ENCODE measurements around the gene TAB3.
A peak's percentile ranks its signal among the peaks of the same experiment; 100 is the strongest.

The TAB3 gene

GRCh38 chrX:30822764-30823163, 66.3 kb downstream of the TAB3 start:
- H3K27ac ChIP-seq = no peak overlapping the region
- TF ChIP-seq, protein P1, sequence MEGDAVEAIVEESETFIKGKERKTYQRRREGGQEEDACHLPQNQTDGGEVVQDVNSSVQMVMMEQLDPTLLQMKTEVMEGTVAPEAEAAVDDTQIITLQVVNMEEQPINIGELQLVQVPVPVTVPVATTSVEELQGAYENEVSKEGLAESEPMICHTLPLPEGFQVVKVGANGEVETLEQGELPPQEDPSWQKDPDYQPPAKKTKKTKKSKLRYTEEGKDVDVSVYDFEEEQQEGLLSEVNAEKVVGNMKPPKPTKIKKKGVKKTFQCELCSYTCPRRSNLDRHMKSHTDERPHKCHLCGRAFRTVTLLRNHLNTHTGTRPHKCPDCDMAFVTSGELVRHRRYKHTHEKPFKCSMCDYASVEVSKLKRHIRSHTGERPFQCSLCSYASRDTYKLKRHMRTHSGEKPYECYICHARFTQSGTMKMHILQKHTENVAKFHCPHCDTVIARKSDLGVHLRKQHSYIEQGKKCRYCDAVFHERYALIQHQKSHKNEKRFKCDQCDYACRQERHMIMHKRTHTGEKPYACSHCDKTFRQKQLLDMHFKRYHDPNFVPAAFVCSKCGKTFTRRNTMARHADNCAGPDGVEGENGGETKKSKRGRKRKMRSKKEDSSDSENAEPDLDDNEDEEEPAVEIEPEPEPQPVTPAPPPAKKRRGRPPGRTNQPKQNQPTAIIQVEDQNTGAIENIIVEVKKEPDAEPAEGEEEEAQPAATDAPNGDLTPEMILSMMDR (conservative IDR thresholded peaks at IDR 0.05) = no peak

- no peak overlapping the region for H3K27ac ChIP-seq
- TF ChIP-seq, protein P1 (conservative IDR thresholded peaks at IDR 0.05) = peak; percentile 64
Measured at GRCh38 chrX:30822068-30822681, 66.9 kb downstream of the TAB3 start.

DNA sequence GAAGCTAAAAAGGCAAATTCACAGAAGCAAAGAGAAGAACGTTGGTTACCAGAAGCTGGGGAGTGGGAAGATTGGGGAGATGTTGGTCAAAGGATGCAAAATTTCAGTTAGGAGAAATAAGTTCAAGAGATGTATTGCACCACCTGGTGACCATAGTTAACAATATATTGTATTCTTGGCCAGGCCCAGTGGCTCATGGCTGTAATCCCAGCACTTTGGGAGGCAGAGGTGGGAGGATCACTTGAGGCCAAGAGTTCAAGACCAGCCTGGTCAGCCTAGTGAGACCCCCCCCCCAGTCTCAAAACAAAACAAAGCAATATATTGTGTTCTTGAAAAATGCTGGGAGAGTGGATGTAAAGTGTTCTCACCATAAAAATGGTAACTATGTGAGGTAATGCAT, 67.9 kb downstream of the TAB3 start:
- H3K27ac ChIP-seq = no peak overlapping the region
- TF ChIP-seq, protein P1 (conservative IDR thresholded peaks at IDR 0.05) = 0 out of 2 replicates have a peak, but pooled peaks have one; percentile 5

DNA sequence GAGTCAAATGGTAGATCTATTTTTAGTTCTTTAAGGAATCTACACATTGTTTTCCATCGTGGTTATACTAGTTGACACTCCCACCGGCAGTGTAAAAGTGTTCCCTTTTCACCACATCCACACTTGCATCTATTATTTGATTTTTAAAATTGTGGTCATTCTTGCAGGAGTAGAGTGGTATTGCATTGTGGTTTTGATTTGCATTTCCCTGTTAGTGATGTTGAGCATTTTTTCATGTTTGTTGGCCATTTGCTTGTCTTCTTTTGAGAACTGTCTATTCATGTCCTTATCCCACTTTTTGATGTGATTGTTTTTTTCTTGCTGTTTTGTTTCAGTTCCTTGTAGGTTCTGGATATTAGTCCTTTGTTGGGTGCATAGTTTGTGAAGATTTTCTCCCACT, 70.0 kb downstream of the TAB3 start:
- H3K27ac ChIP-seq = no peak overlapping the region
- TF ChIP-seq, protein P1 (conservative IDR thresholded peaks at IDR 0.05) = no peak

- no peak overlapping the region for H3K27ac ChIP-seq
- TF ChIP-seq, protein P1 (conservative IDR thresholded peaks at IDR 0.05) = no peak
Measured at GRCh38 chrX:30816079-30816478, 73.0 kb downstream of the TAB3 start.

DNA sequence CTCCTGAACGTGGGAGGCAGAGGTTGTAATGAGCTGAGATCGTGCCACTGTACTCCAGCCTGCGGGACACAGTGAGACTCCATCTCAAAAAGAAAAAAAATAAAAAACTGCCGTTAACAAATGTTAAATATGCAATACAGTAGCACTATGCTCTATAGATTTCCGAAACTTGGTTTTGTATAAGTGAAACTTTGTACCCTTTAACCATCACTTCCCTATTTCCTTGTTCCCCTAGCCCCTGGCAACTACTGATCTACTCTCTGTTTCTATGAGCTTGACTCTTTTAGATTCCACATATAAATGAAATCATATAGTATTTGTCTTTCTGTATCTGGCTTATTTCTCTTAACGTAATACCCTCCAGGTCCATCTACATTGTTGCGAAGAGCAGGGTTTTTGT, 74.1 kb downstream of the TAB3 start:
- H3K27ac ChIP-seq = no peak overlapping the region
- TF ChIP-seq, protein P1 (conservative IDR thresholded peaks at IDR 0.05) = no peak

GRCh38 chrX:30812326-30812725, 76.7 kb downstream of the TAB3 start:
- no peak overlapping the region for H3K27ac ChIP-seq
- TF ChIP-seq, protein P1 (conservative IDR thresholded peaks at IDR 0.05) = no peak

Data from VCaP (cell line).